Mammary epithelial cell (primary cell): ENCODE results near the gene TRIM26.

ENCODE experiments used
- EZH2 ChIP-seq: IDR thresholded peaks from 2 replicates; pipeline ENCODE4 v1.6.1; 2012; ENCODE audit warnings: low read length, inconsistent platforms, borderline replicate concordance
- TF ChIP-seq, protein P1 (sequence below), 2 donors: IDR thresholded peaks in 1 of 2; conservative IDR thresholded peaks in 1 of 2; 2 replicates each; pipeline ENCODE4 v1.5.1; 2011 to 2012; ENCODE audit warnings: inconsistent platforms in 2 of 2, low read length in 2 of 2, mild to moderate bottlenecking in 2 of 2, control low read depth in 1 of 2, low read depth in 1 of 2; ENCODE audit not compliant: insufficient read depth in 1 of 2; ENCODE audit errors: extremely low read depth in 1 of 2

- TF ChIP-seq, protein P1, sequence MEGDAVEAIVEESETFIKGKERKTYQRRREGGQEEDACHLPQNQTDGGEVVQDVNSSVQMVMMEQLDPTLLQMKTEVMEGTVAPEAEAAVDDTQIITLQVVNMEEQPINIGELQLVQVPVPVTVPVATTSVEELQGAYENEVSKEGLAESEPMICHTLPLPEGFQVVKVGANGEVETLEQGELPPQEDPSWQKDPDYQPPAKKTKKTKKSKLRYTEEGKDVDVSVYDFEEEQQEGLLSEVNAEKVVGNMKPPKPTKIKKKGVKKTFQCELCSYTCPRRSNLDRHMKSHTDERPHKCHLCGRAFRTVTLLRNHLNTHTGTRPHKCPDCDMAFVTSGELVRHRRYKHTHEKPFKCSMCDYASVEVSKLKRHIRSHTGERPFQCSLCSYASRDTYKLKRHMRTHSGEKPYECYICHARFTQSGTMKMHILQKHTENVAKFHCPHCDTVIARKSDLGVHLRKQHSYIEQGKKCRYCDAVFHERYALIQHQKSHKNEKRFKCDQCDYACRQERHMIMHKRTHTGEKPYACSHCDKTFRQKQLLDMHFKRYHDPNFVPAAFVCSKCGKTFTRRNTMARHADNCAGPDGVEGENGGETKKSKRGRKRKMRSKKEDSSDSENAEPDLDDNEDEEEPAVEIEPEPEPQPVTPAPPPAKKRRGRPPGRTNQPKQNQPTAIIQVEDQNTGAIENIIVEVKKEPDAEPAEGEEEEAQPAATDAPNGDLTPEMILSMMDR (conservative IDR thresholded peaks at IDR 0.05 in 1 of 2, IDR thresholded peaks at IDR 0.05 in 1 of 2; ENCODE audit: extremely low read depth in 1 of 2, insufficient read depth in 1 of 2, low read depth in 1 of 2, low read length in 2 of 2) = no peak
- no peak for TF ChIP-seq EZH2
Observed at GRCh38 chr6:30212865-30213666, at the start of gene TRIM26.
